A549 (cell line): Measurements from ENCODE around the gene CSGALNACT2.

ENCODE experiments used
- BCL3 ChIP-seq: fragments of >200 bp; sonication (Bioruptor Twin); formaldehyde crosslinking; IDR thresholded peaks from 3 replicates; pipeline ENCODE4 v1.6.1; 2016
- CBX8 ChIP-seq: fragments of 200-600 bp; sonication (generic); IDR thresholded peaks from 2 replicates; pipeline ENCODE4 v1.6.1; 2016
- CTCF ChIP-seq: fragments of >200 bp; sonication (Bioruptor Twin); formaldehyde crosslinking; IDR thresholded peaks from 3 replicates; pipeline ENCODE4 v1.5.1; 2016
- POLR2A ChIP-seq: IDR thresholded peaks from 2 replicates; pipeline ENCODE4 v1.6.1; 2012; ENCODE audit warnings: mild to moderate bottlenecking, low read length
- RAD21 ChIP-seq, 2 experiments: fragments of >200 bp in 1 of 2; sonication (Bioruptor Twin) in 1 of 2; formaldehyde crosslinking in 1 of 2; IDR thresholded peaks in 1 of 2; conservative IDR thresholded peaks in 1 of 2; 2 replicates in 1 of 2; 3 replicates in 1 of 2; pipeline ENCODE4 v1.6.1; 2012 to 2018; ENCODE audit warnings: inconsistent platforms in 1 of 2
- ZNF302 ChIP-seq: fragments of 250-450 bp; sonication (Bioruptor Pico); IDR thresholded peaks from 2 replicates; pipeline ENCODE4 v1.9.0; 2021; ENCODE audit warnings: inconsistent platforms, mild to moderate bottlenecking, moderate library complexity

DNA sequence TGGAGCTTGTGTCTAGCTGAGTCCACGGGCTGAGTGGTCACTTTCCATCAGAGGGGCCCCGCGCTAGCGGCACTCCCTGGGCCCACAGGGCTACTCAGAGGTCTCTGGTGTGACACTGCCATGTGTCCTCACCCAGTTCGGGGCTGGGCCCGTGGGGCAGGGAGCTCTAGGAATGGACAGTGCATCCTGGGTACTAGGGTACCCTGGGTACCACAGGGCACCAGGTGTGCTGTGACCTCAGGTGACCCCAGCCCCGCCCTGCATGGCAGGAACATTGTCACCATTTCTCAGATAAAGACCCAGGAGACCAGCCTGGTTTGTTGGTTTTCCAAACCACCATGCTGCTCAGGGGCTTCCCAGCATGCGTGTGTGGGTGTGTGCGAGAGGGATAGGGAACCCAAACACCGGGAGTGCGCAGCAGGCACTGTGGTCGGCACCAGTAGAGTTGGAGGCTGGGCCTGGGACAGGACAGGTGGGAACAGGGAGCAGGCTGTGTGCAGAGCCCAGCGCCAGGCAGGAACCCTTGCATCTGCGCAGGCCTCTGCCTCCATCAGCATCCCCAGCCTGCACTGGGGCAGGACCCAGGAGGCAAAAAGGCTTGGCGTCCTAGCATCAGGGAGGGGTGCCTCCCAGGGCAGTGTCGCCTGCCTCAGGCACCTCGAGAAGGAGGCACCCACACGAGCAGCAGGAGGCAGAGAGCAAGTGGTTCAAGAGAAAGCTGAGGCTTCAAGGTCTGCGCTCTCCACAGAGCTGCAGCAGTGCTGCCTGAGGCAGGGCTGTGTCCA, 19.4 kb upstream of the CSGALNACT2 start:
- TF ChIP-seq CTCF (no peak), ZNF302 (CRISPR knock-in tag) (no peak), BCL3 (no peak), POLR2A (no peak), CBX8 (no peak), RAD21 (conservative IDR thresholded peaks at IDR 0.05 in 1 of 2, IDR thresholded peaks at IDR 0.05 in 1 of 2) (no peak)
